ENCODE data around the gene ZBTB45.
A peak's percentile ranks its signal among the peaks of the same experiment; 100 is the strongest.

- TF ChIP-seq, protein P1, sequence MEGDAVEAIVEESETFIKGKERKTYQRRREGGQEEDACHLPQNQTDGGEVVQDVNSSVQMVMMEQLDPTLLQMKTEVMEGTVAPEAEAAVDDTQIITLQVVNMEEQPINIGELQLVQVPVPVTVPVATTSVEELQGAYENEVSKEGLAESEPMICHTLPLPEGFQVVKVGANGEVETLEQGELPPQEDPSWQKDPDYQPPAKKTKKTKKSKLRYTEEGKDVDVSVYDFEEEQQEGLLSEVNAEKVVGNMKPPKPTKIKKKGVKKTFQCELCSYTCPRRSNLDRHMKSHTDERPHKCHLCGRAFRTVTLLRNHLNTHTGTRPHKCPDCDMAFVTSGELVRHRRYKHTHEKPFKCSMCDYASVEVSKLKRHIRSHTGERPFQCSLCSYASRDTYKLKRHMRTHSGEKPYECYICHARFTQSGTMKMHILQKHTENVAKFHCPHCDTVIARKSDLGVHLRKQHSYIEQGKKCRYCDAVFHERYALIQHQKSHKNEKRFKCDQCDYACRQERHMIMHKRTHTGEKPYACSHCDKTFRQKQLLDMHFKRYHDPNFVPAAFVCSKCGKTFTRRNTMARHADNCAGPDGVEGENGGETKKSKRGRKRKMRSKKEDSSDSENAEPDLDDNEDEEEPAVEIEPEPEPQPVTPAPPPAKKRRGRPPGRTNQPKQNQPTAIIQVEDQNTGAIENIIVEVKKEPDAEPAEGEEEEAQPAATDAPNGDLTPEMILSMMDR (IDR thresholded peaks at IDR 0.05; ENCODE audit: poor library complexity, severe bottlenecking), result peak; percentile 66
- no peak for TF ChIP-seq MXI1 (conservative IDR thresholded peaks at IDR 0.05; ENCODE audit: poor library complexity, severe bottlenecking)
- no peak for TF ChIP-seq RAD21 (conservative IDR thresholded peaks at IDR 0.05)
- TF ChIP-seq EZH2 (IDR thresholded peaks at IDR 0.05; ENCODE audit: borderline replicate concordance, insufficient read depth, low read length, poor library complexity, severe bottlenecking), result no peak
Observed at GRCh38 chr19:58518256-58519086, 1.1 kb downstream of the ZBTB45 start.

Data from neural cell (in vitro differentiated cells).